ENCODE measurements around the gene APOE.

Gene APOE

GRCh38 chr19:44866664-44867063 is 38.9 kb upstream of the APOE start:
- Mint-ChIP-seq H3K27ac (no peak overlapping the region), H3K36me3 (ENCODE audit: low read depth) (peaks cover 63% of the 10 kb centered on the region), H3K9me3 (peaks cover under 1% of the 10 kb centered on the region), H3K4me3 (no peak overlapping the region), H3K4me1 (no peaks in the 10 kb centered on the region), H3K27me3 (ENCODE audit: low read depth, poor library complexity) (no peaks in the 10 kb centered on the region)
- no peak for DNase-seq
- TF ChIP-seq CTCF (IDR thresholded peaks at IDR 0.05), result no peak

DNA sequence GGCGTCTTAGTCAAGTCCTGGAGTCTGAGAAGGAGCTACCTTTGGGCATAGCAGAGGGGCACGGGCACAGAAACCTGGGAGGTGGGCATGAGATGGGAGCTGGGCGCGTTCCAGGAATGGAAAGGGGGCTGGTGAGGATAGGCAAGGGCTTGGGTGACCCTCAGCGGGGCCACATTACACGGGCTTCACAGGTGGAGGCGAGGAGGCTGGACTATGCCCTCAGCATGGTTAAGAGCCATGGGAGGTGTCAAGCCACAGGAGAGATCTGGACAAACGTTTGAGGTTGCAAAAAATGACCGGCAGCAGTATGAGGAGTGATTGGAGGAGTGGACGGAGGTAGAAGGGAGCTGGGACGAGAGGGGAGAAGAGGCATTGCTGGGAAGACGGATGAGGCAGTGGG is 38.0 kb upstream of the APOE start:
- Mint-ChIP-seq H3K36me3 (ENCODE audit: low read depth) (peaks cover 63% of the 10 kb centered on the region), H3K4me1 (no peaks in the 10 kb centered on the region), H3K27me3 (ENCODE audit: low read depth, poor library complexity) (no peaks in the 10 kb centered on the region), H3K4me3 (no peak overlapping the region), H3K9me3 (no peaks in the 10 kb centered on the region), H3K27ac (peak overlapping the region; percentile 83)
- TF ChIP-seq CTCF (IDR thresholded peaks at IDR 0.05), result no peak
- no peak for DNase-seq

DNA sequence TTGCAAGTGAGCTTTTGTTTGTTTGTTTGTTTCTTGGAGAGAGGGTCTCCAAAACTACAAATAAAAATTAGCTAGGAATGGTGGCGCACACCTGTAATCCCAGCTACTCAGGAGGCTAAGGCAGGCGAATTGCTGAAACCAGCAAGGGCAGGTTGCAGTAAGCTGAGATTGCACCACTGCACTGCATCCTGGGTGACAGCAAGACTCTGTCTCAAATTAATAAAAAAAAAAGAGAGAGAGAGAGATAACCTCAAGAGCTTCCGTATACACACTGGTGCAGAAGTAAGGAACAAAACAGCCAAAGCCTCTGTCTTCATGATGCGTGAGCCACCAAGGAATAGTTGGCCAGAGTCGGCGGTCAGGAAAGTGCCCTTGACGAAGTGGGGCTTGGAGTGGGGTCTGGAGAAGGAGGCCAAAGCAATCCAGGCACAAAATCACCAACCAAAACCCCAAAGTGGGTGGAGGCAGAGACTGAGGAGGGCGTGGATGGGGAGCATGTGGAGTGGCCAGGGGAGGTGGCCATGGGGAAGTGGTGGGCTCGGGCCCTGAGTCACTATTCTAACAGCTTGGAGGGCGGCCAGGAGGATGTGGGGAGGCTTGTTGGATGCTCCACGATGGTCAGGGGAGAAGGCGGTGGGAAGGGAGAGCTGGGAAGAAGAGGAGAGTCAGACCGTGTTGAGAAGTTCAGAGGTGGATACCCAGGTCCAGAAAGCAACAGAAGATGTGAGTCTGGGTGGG is 35.7 kb upstream of the APOE start:
- no peaks in the 10 kb centered on the region for H3K9me3 Mint-ChIP-seq
- DNase-seq, result no peak
- H3K36me3 Mint-ChIP-seq (ENCODE audit: low read depth), result peaks cover 77% of the 10 kb centered on the region
- H3K4me1 Mint-ChIP-seq, result no peaks in the 10 kb centered on the region
- H3K27ac Mint-ChIP-seq, result peak overlapping the region; percentile 65
- H3K4me3 Mint-ChIP-seq, result no peak overlapping the region
- no peak for TF ChIP-seq CTCF (IDR thresholded peaks at IDR 0.05)
- H3K27me3 Mint-ChIP-seq (ENCODE audit: low read depth, poor library complexity), result peaks cover 3% of the 10 kb centered on the region

DNA sequence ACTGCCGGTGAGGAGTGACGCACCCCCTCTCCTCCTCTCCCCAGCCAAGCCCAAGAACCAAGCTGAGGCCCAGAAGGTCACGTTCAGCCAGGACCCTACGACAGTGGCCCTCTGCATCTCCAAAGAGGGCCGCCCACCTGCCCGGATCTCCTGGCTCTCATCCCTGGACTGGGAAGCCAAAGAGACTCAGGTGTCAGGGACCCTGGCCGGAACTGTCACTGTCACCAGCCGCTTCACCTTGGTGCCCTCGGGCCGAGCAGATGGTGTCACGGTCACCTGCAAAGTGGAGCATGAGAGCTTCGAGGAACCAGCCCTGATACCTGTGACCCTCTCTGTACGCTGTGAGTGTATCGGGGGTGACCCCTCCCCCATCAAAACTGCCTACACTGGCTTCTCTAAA is 33.8 kb upstream of the APOE start:
- no peak for DNase-seq
- no peak for TF ChIP-seq CTCF (IDR thresholded peaks at IDR 0.05)
- Mint-ChIP-seq H3K4me1 (peaks cover 10% of the 10 kb centered on the region), H3K27ac (peak overlapping the region; percentile 85), H3K36me3 (ENCODE audit: low read depth) (peaks cover 75% of the 10 kb centered on the region), H3K27me3 (ENCODE audit: low read depth, poor library complexity) (peaks cover 7% of the 10 kb centered on the region), H3K9me3 (no peaks in the 10 kb centered on the region), H3K4me3 (no peak overlapping the region)

- H3K27ac Mint-ChIP-seq, result peak overlapping the region; percentile 18
- H3K9me3 Mint-ChIP-seq, result no peaks in the 10 kb centered on the region
- peaks cover 69% of the 10 kb centered on the region for H3K36me3 Mint-ChIP-seq (ENCODE audit: low read depth)
- H3K27me3 Mint-ChIP-seq (ENCODE audit: low read depth, poor library complexity), result peaks cover 7% of the 10 kb centered on the region
- TF ChIP-seq CTCF (IDR thresholded peaks at IDR 0.05), result no peak
- H3K4me3 Mint-ChIP-seq, result no peak overlapping the region
- H3K4me1 Mint-ChIP-seq, result peaks cover 17% of the 10 kb centered on the region
- no peak for DNase-seq
Observed at GRCh38 chr19:44872661-44873060, 32.9 kb upstream of the APOE start.

DNA sequence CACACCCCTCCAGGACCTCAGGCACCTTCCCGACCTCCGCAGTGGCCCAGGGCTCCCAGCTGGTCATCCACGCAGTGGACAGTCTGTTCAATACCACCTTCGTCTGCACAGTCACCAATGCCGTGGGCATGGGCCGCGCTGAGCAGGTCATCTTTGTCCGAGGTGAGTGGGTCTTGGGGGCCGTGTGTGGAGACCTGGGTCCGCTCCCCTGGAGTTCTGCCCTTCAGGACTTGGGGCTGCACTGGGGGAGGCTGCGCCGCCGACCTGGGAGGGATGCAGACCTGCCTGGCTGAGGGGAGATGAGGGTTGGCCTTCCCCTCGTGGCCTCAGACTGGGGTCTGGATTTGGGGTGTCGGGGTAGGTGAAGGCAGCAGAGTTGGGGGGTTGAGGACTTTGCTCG is 31.3 kb upstream of the APOE start:
- H3K27ac Mint-ChIP-seq, result peak overlapping the region; percentile 97
- no peak overlapping the region for H3K4me3 Mint-ChIP-seq
- peaks cover 7% of the 10 kb centered on the region for H3K27me3 Mint-ChIP-seq (ENCODE audit: low read depth, poor library complexity)
- TF ChIP-seq CTCF (IDR thresholded peaks at IDR 0.05), result no peak
- H3K4me1 Mint-ChIP-seq, result peaks cover 31% of the 10 kb centered on the region
- no peak for DNase-seq
- no peaks in the 10 kb centered on the region for H3K9me3 Mint-ChIP-seq
- peaks cover 55% of the 10 kb centered on the region for H3K36me3 Mint-ChIP-seq (ENCODE audit: low read depth)

Measured in nephron progenitor cell (in vitro differentiated cells).